Stomach (tissue), 9 donors: Measurements from ENCODE around the gene COG6. TPM values are rescaled to one million over a fixed set of nuclear protein-coding genes. Genes with fewer than 3 reads are reported as not detected.

ENCODE experiments used
- DNase-seq, 2 donors: peaks; one replicate each; pipeline versions ENCODE4 v3.0.0 to v3.0.0-alpha.2; 2013 to 2019
- H3K27ac ChIP-seq, 5 donors: fragments of 200-600 bp in 4 of 5; sonication (generic) in 4 of 5; one replicate each; pipeline ENCODE4 v1.5.1; 2013 to 2019; ENCODE audit warnings: mild to moderate bottlenecking in 1 of 5, moderate library complexity in 1 of 5
- H3K27me3 ChIP-seq, 3 donors: fragments of 200-600 bp; sonication (generic); one replicate each; pipeline ENCODE4 v1.5.1; 2017 to 2019; ENCODE audit warnings: mixed run types in 1 of 3
- H3K36me3 ChIP-seq, 4 donors: fragments of 200-600 bp; sonication (generic); 1 replicate in 3 of 4; 2 replicates in 1 of 4; pipeline ENCODE4 v1.5.1; 2016 to 2019
- H3K4me1 ChIP-seq, 4 donors: fragments of 200-600 bp; sonication (generic); one replicate each; pipeline ENCODE4 v1.5.1; 2016 to 2019
- H3K4me3 ChIP-seq, 4 donors: fragments of 200-600 bp; sonication (generic) in 3 of 4; one replicate each; pipeline ENCODE4 v1.5.1; 2016 to 2019; ENCODE audit warnings: mild to moderate bottlenecking in 1 of 4
- H3K9me3 ChIP-seq, 4 donors: fragments of 200-600 bp; sonication (generic); one replicate each; pipeline ENCODE4 v1.5.1; 2016 to 2019
- CTCF ChIP-seq, 7 experiments: fragments of 450-650 bp in 4 of 7; fragments of 200-600 bp in 3 of 7; sonication (generic) in 3 of 7; IDR thresholded peaks; one replicate each; pipeline ENCODE4 v1.5.1; 2016 to 2019; ENCODE audit warnings: antibody characterized with exemption in 7 of 7, control low read depth in 2 of 7, mild to moderate bottlenecking in 1 of 7
- EP300 ChIP-seq: sonication (generic); formaldehyde crosslinking; IDR thresholded peaks from one replicate; pipeline ENCODE4 v1.6.1; 2017; ENCODE audit warnings: antibody characterized with exemption
- POLR2A ChIP-seq, 4 donors: fragments of 450-650 bp; IDR thresholded peaks; one replicate each; pipeline ENCODE4 v1.6.1; 2016; ENCODE audit warnings: antibody characterized with exemption in 4 of 4, control low read depth in 2 of 4, mild to moderate bottlenecking in 1 of 4, moderate library complexity in 1 of 4
- POLR2AphosphoS5 ChIP-seq, 3 donors: sonication (generic); formaldehyde crosslinking; IDR thresholded peaks; one replicate each; pipeline ENCODE4 v1.6.1; 2016; ENCODE audit warnings: antibody characterized with exemption in 3 of 3
- WGBS, 5 donors: extraction: QIAGEN DNeasy Blood & Tissue Kit in 3 of 5; methylation state at CpG; one replicate each; pipeline versions ENCODE4 v1.1.5 to v1.1.7; 2013 to 2018; 5-methylcytosine and 5-hydroxymethylcytosine counted together
- intact Hi-C: fragments of 100-400 bp; cut with DNase I; formaldehyde crosslinking; loops from one replicate; pipeline ENCODE4 v1.15.1; 2023; ENCODE audit warnings: low total_unique reads
- polyA plus RNA-seq, 3 donors: library from polyadenylated mRNA; stranded (reverse); fragments of 200-250 nt; gene quantifications; one replicate each; pipeline ENCODE4 v1.2.3, GENCODE V29; 2013
- total RNA-seq, 5 donors: library from RNA; depleted of rRNA; stranded (reverse); fragments of >200 nt; gene quantifications; one replicate each; pipeline versions ENCODE4 v1.1.0 to v1.2.3, GENCODE V29; 2014 to 2016
- donor health status: healthy with polysubstance abuse.
- donor health status: Bipolar disorder and iron deficiency.
- donor health status: healthy.

Gene COG6
- total and polyA plus RNA-seq, 8 donors = 6.5 to 42.4 (median 9.0) TPM

GRCh38 chr13:39646122-39646521 lies 9.3 kb upstream of the COG6 start:
- H3K4me3 ChIP-seq = no peak overlapping the region
- H3K36me3 ChIP-seq = no peaks in the 10 kb centered on the region
- DNase-seq = no peak
- no peak overlapping the region for H3K27ac ChIP-seq
- TF ChIP-seq POLR2A (IDR thresholded peaks at IDR 0.05) (no peak), EP300 (no peak), POLR2AphosphoS5 (IDR thresholded peaks at IDR 0.05) (no peak), CTCF (IDR thresholded peaks at IDR 0.05) (no peak)
- WGBS, 5 donors = 63 to 73% (median 71%) methylated on average over 4 of the region's 4 CpGs
- H3K27me3 ChIP-seq = no peaks in the 10 kb centered on the region
- H3K9me3 ChIP-seq = no peaks in the 10 kb centered on the region
- no peaks in the 10 kb centered on the region for H3K4me1 ChIP-seq
- intact Hi-C loops = no loop called here

- H3K36me3 ChIP-seq = peaks cover 0 to 2% (median under 1%) of the 10 kb centered on the region in 4 donors
- no peaks in the 10 kb centered on the region for H3K27me3 ChIP-seq
- intact Hi-C loops = no loop called here
- no peaks in the 10 kb centered on the region for H3K9me3 ChIP-seq
- peaks cover 0 to 19% (median 17%) of the 10 kb centered on the region in 4 donors for H3K4me1 ChIP-seq
- H3K4me3 ChIP-seq = peak overlapping the region; percentile 83 to 97 (median 92)
- WGBS, 5 donors = 0 to 3% (median 0%) methylated on average over 2 of the region's 2 CpGs
- TF ChIP-seq CTCF (IDR thresholded peaks at IDR 0.05) (no peak), EP300 (no peak), POLR2AphosphoS5 (IDR thresholded peaks at IDR 0.05) (no peak), POLR2A (IDR thresholded peaks at IDR 0.05) (no peak)
- peak overlapping the region; percentile 70 to 87 (median 80) for H3K27ac ChIP-seq
- peak in 1 of 2 donors; percentile 4 for DNase-seq
Measured at GRCh38 chr13:39655041-39655568, 357 bp upstream of the COG6 start.

GRCh38 chr13:39656325-39656677 lies 839 bp downstream of the COG6 start:
- peaks cover 0 to 14% (median 12%) of the 10 kb centered on the region in 4 donors for H3K36me3 ChIP-seq
- intact Hi-C loops = no loop called here
- peak overlapping the region; percentile 83 to 97 (median 92) for H3K4me3 ChIP-seq
- H3K27me3 ChIP-seq = no peaks in the 10 kb centered on the region
- no peaks in the 10 kb centered on the region for H3K9me3 ChIP-seq
- TF ChIP-seq CTCF (IDR thresholded peaks at IDR 0.05) (no peak), EP300 (no peak), POLR2AphosphoS5 (IDR thresholded peaks at IDR 0.05) (no peak)
- H3K27ac ChIP-seq = peak overlapping the region in 4 of 5 donors; percentile 77 to 87 (median 82)
- WGBS, 5 donors = 13 to 18% (median 14%) methylated on average over 7 of the region's 7 CpGs
- peaks cover 0 to 19% (median 17%) of the 10 kb centered on the region in 4 donors for H3K4me1 ChIP-seq
- no peak for DNase-seq

- H3K9me3 ChIP-seq = no peaks in the 10 kb centered on the region
- peaks cover 0 to 48% (median 36%) of the 10 kb centered on the region in 4 donors for H3K36me3 ChIP-seq
- H3K27ac ChIP-seq = no peak overlapping the region
- no peak for DNase-seq
- TF ChIP-seq POLR2AphosphoS5 (IDR thresholded peaks at IDR 0.05) (no peak), POLR2A (IDR thresholded peaks at IDR 0.05) (no peak), CTCF (IDR thresholded peaks at IDR 0.05) (no peak), EP300 (no peak)
- H3K4me3 ChIP-seq = no peak overlapping the region
- WGBS, 5 donors = 96 to 100% (median 100%) methylated on average over 1 of the region's 1 CpG
- no peaks in the 10 kb centered on the region for H3K27me3 ChIP-seq
- peaks cover 0 to 4% (median 0%) of the 10 kb centered on the region in 4 donors for H3K4me1 ChIP-seq
- intact Hi-C loops = no loop called here
Measured at GRCh38 chr13:39663508-39663907, 8.0 kb downstream of the COG6 start.
